ENCODE measurements around the gene JAGN1.
"Not testable (repeated sequence)": the region's sequence is repeated elsewhere in the genome, so short reads cannot be mapped to it uniquely, and the experiment has no call there.

JAGN1 gene

GRCh38 chr3:9890249-9891071 lies at the start of gene JAGN1:
Gene JAGN1, plus strand, starts transcription at chr3:9890610. Its CDS starts 113 bp downstream, at chr3:9890723.
- DNase-seq, result peak; percentile 68

- DNase-seq, result no peak
These were observed 49.4 kb upstream of the JAGN1 start for GRCh38 chr3:9841015-9841414.

- DNase-seq, result peak; percentile 76
These were observed 46.5 kb upstream of the JAGN1 start, which contains the start of gene RPUSD3 for GRCh38 chr3:9843715-9844438. Gene RPUSD3, minus strand, starts transcription at chr3:9844008. Its CDS starts 18 bp downstream, at chr3:9843990.

- DNase-seq, result no peak
These were observed 44.2 kb upstream of the JAGN1 start for GRCh38 chr3:9846231-9846630.

GRCh38 chr3:9846931-9847488 lies 43.4 kb upstream of the JAGN1 start:
- DNase-seq, result no peak

- not testable (repeated sequence) for DNase-seq
These were observed 42.5 kb upstream of the JAGN1 start for GRCh38 chr3:9847870-9848269.

GRCh38 chr3:9848860-9849259 lies 41.5 kb upstream of the JAGN1 start:
- not testable (repeated sequence) for DNase-seq

GRCh38 chr3:9851383-9851782 lies 39.0 kb upstream of the JAGN1 start:
- not testable (repeated sequence) for DNase-seq

GRCh38 chr3:9851926-9852325 lies 38.5 kb upstream of the JAGN1 start:
- not testable (repeated sequence) for DNase-seq

- no peak for DNase-seq
These were observed 37.9 kb upstream of the JAGN1 start for GRCh38 chr3:9852528-9852927.

- not testable (repeated sequence) for DNase-seq
These were observed 36.0 kb upstream of the JAGN1 start for GRCh38 chr3:9854291-9854940.

- DNase-seq, result no peak
These were observed 34.8 kb upstream of the JAGN1 start for GRCh38 chr3:9855594-9855993.

- DNase-seq, result no peak
These were observed 30.8 kb upstream of the JAGN1 start for GRCh38 chr3:9859530-9860025.

GRCh38 chr3:9861201-9861600 lies 29.2 kb upstream of the JAGN1 start:
- DNase-seq, result no peak

- DNase-seq, result no peak
These were observed 28.7 kb upstream of the JAGN1 start for GRCh38 chr3:9861626-9862130.

GRCh38 chr3:9862391-9863057 lies 27.9 kb upstream of the JAGN1 start:
- DNase-seq, result no peak

- no peak for DNase-seq
These were observed 27.2 kb upstream of the JAGN1 start for GRCh38 chr3:9863058-9863772.

GRCh38 chr3:9864200-9864927 lies 26.0 kb upstream of the JAGN1 start:
- no peak for DNase-seq

GRCh38 chr3:9865125-9865637 lies 25.2 kb upstream of the JAGN1 start:
- not testable (repeated sequence) for DNase-seq

GRCh38 chr3:9866639-9867038 lies 23.8 kb upstream of the JAGN1 start:
- no peak for DNase-seq

GRCh38 chr3:9867106-9867505 lies 23.3 kb upstream of the JAGN1 start:
- no peak for DNase-seq

Measured in NCI-H1436 (cell line).